IPS DF 4.7 (cell line): Measurements from ENCODE around the gene ZNF646.
A peak's percentile ranks its signal among the peaks of the same experiment; 100 is the strongest.

ENCODE experiments used
- DNase-seq: peaks from one replicate; pipeline ENCODE4 v3.0.0-alpha.2; 2013; ENCODE audit warnings: low spot score; ENCODE audit errors: extremely low read depth

ZNF646 gene

GRCh38 chr16:31073970-31074813, at the start of gene ZNF646, which contains the start of gene ZNF668:
Gene ZNF646, plus strand, starts transcription at chr16:31074422. Its CDS starts 1,903 bp downstream, at chr16:31076325.
Gene ZNF668, minus strand, starts transcription at chr16:31074240. Its CDS starts 9,781 bp downstream, at chr16:31064459.
- DNase-seq, result peak; percentile 95

- no peak for DNase-seq
Observed at GRCh38 chr16:31025339-31025738, 48.9 kb upstream of the ZNF646 start.

GRCh38 chr16:31029272-31029671, 45.0 kb upstream of the ZNF646 start:
- no peak for DNase-seq

GRCh38 chr16:31031276-31031675, 42.9 kb upstream of the ZNF646 start:
- DNase-seq, result no peak

GRCh38 chr16:31032736-31033708, 41.2 kb upstream of the ZNF646 start, which contains the start of gene STX4:
Gene STX4, plus strand, starts transcription at chr16:31033558. Its CDS starts 248 bp downstream, at chr16:31033806.
- DNase-seq, result peak; percentile 96

- no peak for DNase-seq
Observed at GRCh38 chr16:31033709-31034492, 40.3 kb upstream of the ZNF646 start.

GRCh38 chr16:31036691-31037090, 37.5 kb upstream of the ZNF646 start:
- DNase-seq, result no peak

GRCh38 chr16:31038993-31039392, 35.2 kb upstream of the ZNF646 start:
- no peak for DNase-seq

GRCh38 chr16:31042866-31043265, 31.4 kb upstream of the ZNF646 start:
- no peak for DNase-seq

GRCh38 chr16:31043352-31043751, 30.9 kb upstream of the ZNF646 start:
- DNase-seq, result no peak

- no peak for DNase-seq
Observed at GRCh38 chr16:31043898-31044481, 30.2 kb upstream of the ZNF646 start.

GRCh38 chr16:31050280-31051030, 23.8 kb upstream of the ZNF646 start:
- DNase-seq, result no peak

- DNase-seq, result no peak
Observed at GRCh38 chr16:31052114-31052513, 22.1 kb upstream of the ZNF646 start.

GRCh38 chr16:31055613-31056012, 18.6 kb upstream of the ZNF646 start:
- DNase-seq, result no peak

GRCh38 chr16:31061126-31061812, 13.0 kb upstream of the ZNF646 start:
- no peak for DNase-seq

- DNase-seq, result no peak
Observed at GRCh38 chr16:31061813-31062440, 12.3 kb upstream of the ZNF646 start.

- DNase-seq, result no peak
Observed at GRCh38 chr16:31063495-31063842, 10.8 kb upstream of the ZNF646 start.

- no peak for DNase-seq
Observed at GRCh38 chr16:31063843-31064611, 10.2 kb upstream of the ZNF646 start.
